OCI-LY3 (cell line): ENCODE data around the gene ORAI1.

Experiments
- H2AFZ ChIP-seq: fragments of 200-600, 300-600 bp; shearing (Covaris generic); 2 replicates; pipeline ENCODE4 v1.6.0; 2014; ENCODE audit warnings: antibody characterized with exemption, low read depth, low read length
- H3K27ac ChIP-seq: fragments of 200-600, 300-600 bp; sonication (generic); 2 replicates; pipeline ENCODE4 v1.5.1; 2014; ENCODE audit warnings: mild to moderate bottlenecking, low read length, moderate library complexity, mixed read lengths
- H3K27me3 ChIP-seq: fragments of 200-600, 300-600 bp; sonication (generic); 2 replicates; pipeline ENCODE4 v1.6.1; 2014; ENCODE audit warnings: low read depth, low read length, mixed read lengths
- H3K36me3 ChIP-seq: fragments of 200-600, 300-600 bp; sonication (generic); replicated peaks from 2 replicates; pipeline ENCODE3; 2014; ENCODE audit warnings: low read depth, low read length, mixed read lengths
- H3K4me1 ChIP-seq: fragments of 300-600, 200-600 bp; sonication (generic); 2 replicates; pipeline ENCODE4 v1.6.1; 2014; ENCODE audit warnings: low read length, mixed read lengths
- H3K4me2 ChIP-seq: fragments of 200-600, 300-600 bp; sonication (generic); 2 replicates; pipeline ENCODE4 v1.6.1; 2014; ENCODE audit warnings: low read length, mixed read lengths
- H3K4me3 ChIP-seq: fragments of 300-600, 200-600 bp; sonication (generic); 2 replicates; pipeline ENCODE4 v1.5.1; 2014; ENCODE audit warnings: antibody characterized with exemption, mild to moderate bottlenecking, low read length, moderate library complexity
- H3K79me2 ChIP-seq: fragments of 300-600, 200-600 bp; shearing (Covaris generic); 2 replicates; pipeline ENCODE4 v1.6.1; 2014; ENCODE audit warnings: mild to moderate bottlenecking, low read length, mixed read lengths
- H3K9ac ChIP-seq: fragments of 300-600, 200-600 bp; shearing (Covaris generic); 2 replicates; pipeline ENCODE4 v1.6.0; 2014; ENCODE audit warnings: mild to moderate bottlenecking, low read length, moderate library complexity
- H3K9me3 ChIP-seq: fragments of 200-600, 300-600 bp; shearing (Covaris generic); 2 replicates; pipeline ENCODE4 v1.6.1; 2014; ENCODE audit warnings: low read length, mixed read lengths; ENCODE audit not compliant: insufficient read depth
- H4K20me1 ChIP-seq: fragments of 200-600, 300-600 bp; sonication (generic); 2 replicates; pipeline ENCODE4 v1.6.1; 2016; ENCODE audit warnings: low read length, mixed read lengths; ENCODE audit not compliant: insufficient read depth
- CTCF ChIP-seq: fragments of 200-600, 300-600 bp; sonication (generic); IDR thresholded peaks from 2 replicates; pipeline ENCODE4 v1.5.1; 2014; ENCODE audit warnings: antibody characterized with exemption, low read length, low read depth
- EZH2phosphoT487 ChIP-seq: fragments of 200-600 bp; shearing (Covaris generic); IDR thresholded peaks from 2 replicates; pipeline ENCODE4 v1.6.1; 2018; ENCODE audit warnings: antibody characterized with exemption, mixed run types, low read depth

Gene ORAI1

GRCh38 chr12:121600702-121601336, 25.5 kb upstream of the ORAI1 start:
- no peaks in the 10 kb centered on the region for H3K79me2 ChIP-seq
- H3K9me3 ChIP-seq: no peaks in the 10 kb centered on the region
- H3K27me3 ChIP-seq: no peaks in the 10 kb centered on the region
- H3K4me3 ChIP-seq: no peak overlapping the region
- H3K27ac ChIP-seq: no peak overlapping the region
- no peak overlapping the region for H3K4me2 ChIP-seq
- H2AFZ ChIP-seq: no peak overlapping the region
- H3K36me3 ChIP-seq: peaks cover 5% of the 10 kb centered on the region
- H4K20me1 ChIP-seq: no peaks in the 10 kb centered on the region
- no peaks in the 10 kb centered on the region for H3K4me1 ChIP-seq
- no peak overlapping the region for H3K9ac ChIP-seq
- TF ChIP-seq CTCF (no peak), EZH2phosphoT487 (no peak)

- Histone ChIP-seq H3K4me1 (no peaks in the 10 kb centered on the region), H3K27me3 (no peaks in the 10 kb centered on the region), H3K36me3 (no peaks in the 10 kb centered on the region), H3K4me2 (no peak overlapping the region), H3K4me3 (no peak overlapping the region), H3K79me2 (no peaks in the 10 kb centered on the region), H3K27ac (no peak overlapping the region), H3K9ac (no peak overlapping the region), H2AFZ (no peak overlapping the region), H3K9me3 (no peaks in the 10 kb centered on the region), H4K20me1 (no peaks in the 10 kb centered on the region)
- TF ChIP-seq CTCF: no peak
- no peak for TF ChIP-seq EZH2phosphoT487
These were observed 23.6 kb upstream of the ORAI1 start for GRCh38 chr12:121602766-121603165.

GRCh38 chr12:121603581-121603980, 22.7 kb upstream of the ORAI1 start:
- Histone ChIP-seq H3K9me3 (no peaks in the 10 kb centered on the region), H3K4me3 (no peak overlapping the region), H3K27ac (no peak overlapping the region), H3K27me3 (no peaks in the 10 kb centered on the region), H3K9ac (no peak overlapping the region), H2AFZ (no peak overlapping the region), H3K4me1 (no peaks in the 10 kb centered on the region), H3K4me2 (no peak overlapping the region), H3K79me2 (no peaks in the 10 kb centered on the region), H3K36me3 (no peaks in the 10 kb centered on the region), H4K20me1 (no peaks in the 10 kb centered on the region)
- TF ChIP-seq EZH2phosphoT487 (no peak), CTCF (no peak)

GRCh38 chr12:121608301-121608700, 18.0 kb upstream of the ORAI1 start:
- H3K79me2 ChIP-seq: no peaks in the 10 kb centered on the region
- H4K20me1 ChIP-seq: no peaks in the 10 kb centered on the region
- no peaks in the 10 kb centered on the region for H3K36me3 ChIP-seq
- no peak overlapping the region for H3K4me3 ChIP-seq
- no peak for TF ChIP-seq CTCF
- no peak overlapping the region for H3K4me2 ChIP-seq
- H3K4me1 ChIP-seq: peaks cover 2% of the 10 kb centered on the region
- no peak overlapping the region for H2AFZ ChIP-seq
- no peak overlapping the region for H3K9ac ChIP-seq
- no peaks in the 10 kb centered on the region for H3K27me3 ChIP-seq
- no peaks in the 10 kb centered on the region for H3K9me3 ChIP-seq
- H3K27ac ChIP-seq: no peak overlapping the region
